SK-N-SH (cell line): ENCODE results near the gene LPP. TPM values are rescaled to one million over a fixed set of nuclear protein-coding genes. Genes with fewer than 3 reads are reported as not detected.

Experiments
- CTCF ChIA-PET: fragments of 300-600, 350-600 bp; formaldehyde crosslinking; extraction: SDS; loops from one replicate; lab custom pipeline; 2021; lab: Yijun Ruan, JAX
- POLR2A ChIA-PET: fragments of 350-600 bp; sonication (Branson Sonifier 250); formaldehyde crosslinking; extraction: SDS; loops from one replicate; lab custom pipeline; 2020; ENCODE audit warnings: antibody characterized with exemption, inconsistent platforms; lab: Yijun Ruan, JAX
- DNase-seq: peaks from one replicate; pipeline ENCODE4 v3.0.0; 2012
- H2AFZ ChIP-seq: fragments of 200-600 bp; sonication (generic); 2 replicates; pipeline ENCODE4 v1.8.1; 2016; ENCODE audit warnings: antibody characterized with exemption, mild to moderate bottlenecking, low read depth
- H3F3A ChIP-seq: fragments of 200-600 bp; sonication (generic); replicated peaks from 2 replicates; pipeline ENCODE3; 2016; ENCODE audit warnings: antibody characterized with exemption, mild to moderate bottlenecking; ENCODE audit not compliant: insufficient read depth
- H3K27ac ChIP-seq, 2 experiments: fragments of 200-500 bp in 1 of 2; fragments of 200-600 bp in 1 of 2; sonication (Bioruptor generic) in 1 of 2; sonication (generic), shearing (Covaris generic) in 1 of 2; 2 replicates each; pipeline versions ENCODE4 v1.5.1 to v1.6.1; 2014 to 2016; ENCODE audit warnings: low read depth in 2 of 2, inconsistent platforms in 1 of 2, low read length in 1 of 2, mild to moderate bottlenecking in 1 of 2, mixed read lengths in 1 of 2
- H3K27me3 ChIP-seq: fragments of 200-600 bp; sonication (generic), shearing (Covaris generic); 2 replicates; pipeline ENCODE4 v1.6.1; 2016; ENCODE audit warnings: mixed run types; ENCODE audit not compliant: insufficient read depth
- H3K36me3 ChIP-seq, 2 experiments: fragments of 200-500 bp in 1 of 2; fragments of 200-600 bp in 1 of 2; sonication (Bioruptor generic) in 1 of 2; sonication (generic) in 1 of 2; replicated peaks in 1 of 2; 2 replicates each; pipeline versions ENCODE3 to v1.5.1; 2014 to 2016; ENCODE audit warnings: low read length in 1 of 2, mild to moderate bottlenecking in 1 of 2; ENCODE audit not compliant: insufficient read depth in 2 of 2, control insufficient read depth in 1 of 2
- H3K4me1 ChIP-seq, 2 experiments: fragments of 200-500 bp in 1 of 2; fragments of 200-600 bp in 1 of 2; sonication (Bioruptor generic) in 1 of 2; sonication (generic), shearing (Covaris generic) in 1 of 2; 2 replicates each; pipeline versions ENCODE4 v1.5.1 to v1.6.1; 2014 to 2016; ENCODE audit warnings: low read depth in 1 of 2, low read length in 1 of 2, mixed run types in 1 of 2; ENCODE audit not compliant: insufficient read depth in 2 of 2, control insufficient read depth in 1 of 2
- H3K4me2 ChIP-seq: fragments of 200-600 bp; sonication (generic), shearing (Covaris generic); 2 replicates; pipeline ENCODE4 v1.6.1; 2017; ENCODE audit warnings: mixed run types
- H3K4me3 ChIP-seq, 2 experiments: fragments of 200-500 bp in 1 of 2; fragments of 200-600 bp in 1 of 2; sonication (Bioruptor generic) in 1 of 2; sonication (generic), shearing (Covaris generic) in 1 of 2; 2 replicates each; pipeline versions ENCODE4 v1.5.1 to v1.8.1; 2014 to 2016; ENCODE audit warnings: low read depth in 2 of 2, inconsistent platforms in 1 of 2, low read length in 1 of 2, mild to moderate bottlenecking in 1 of 2, mixed read lengths in 1 of 2, moderate library complexity in 1 of 2
- H3K79me2 ChIP-seq: fragments of 200-600 bp; sonication (generic); 2 replicates; pipeline ENCODE4 v1.8.1; 2017; ENCODE audit warnings: mild to moderate bottlenecking; ENCODE audit not compliant: insufficient read depth
- H3K9ac ChIP-seq: fragments of 200-600 bp; sonication (generic); 2 replicates; pipeline ENCODE4 v1.6.1; 2017; ENCODE audit warnings: mixed run types
- H3K9me2 ChIP-seq: fragments of 200-600 bp; sonication (generic); 2 replicates; pipeline ENCODE4 v1.6.1; 2017; ENCODE audit warnings: mixed run types
- H3K9me3 ChIP-seq: fragments of 200-600 bp; sonication (generic); 2 replicates; pipeline ENCODE4 v1.6.1; 2017; ENCODE audit warnings: mixed run types, mild to moderate bottlenecking, moderate library complexity
- H4K20me1 ChIP-seq: fragments of 200-600 bp; sonication (generic); 2 replicates; pipeline ENCODE4 v1.6.1; 2017; ENCODE audit warnings: mild to moderate bottlenecking, mixed run types; ENCODE audit not compliant: insufficient read depth
- ELF1 ChIP-seq: IDR thresholded peaks from 2 replicates; pipeline ENCODE4 v1.4.0; 2012
- EP300 ChIP-seq, 2 experiments: IDR thresholded peaks; 2 replicates each; pipeline versions ENCODE4 v1.4.0 to v1.6.1; 2012; ENCODE audit warnings: borderline replicate concordance in 1 of 2, low read depth in 1 of 2, low read length in 1 of 2
- EZH2phosphoT487 ChIP-seq: fragments of 200-600 bp; sonication (generic); IDR thresholded peaks from 2 replicates; pipeline ENCODE4 v1.6.1; 2017; ENCODE audit warnings: low read depth, mixed run types, mild to moderate bottlenecking, antibody characterized with exemption, moderate library complexity, borderline replicate concordance
- FOXJ3 ChIP-seq: sonication (generic); formaldehyde crosslinking; IDR thresholded peaks from 2 replicates; pipeline ENCODE4 v1.5.1; 2020; ENCODE audit warnings: mild to moderate bottlenecking, missing genetic modification reagents
- GABPA ChIP-seq: IDR thresholded peaks from 2 replicates; pipeline ENCODE4 v1.4.0; 2012; ENCODE audit warnings: low read depth, mild to moderate bottlenecking
- JUND ChIP-seq: IDR thresholded peaks from 2 replicates; pipeline ENCODE4 v1.4.0; 2012
- MEF2A ChIP-seq: IDR thresholded peaks from 2 replicates; pipeline ENCODE4 v1.4.0; 2012; ENCODE audit warnings: low read depth, borderline replicate concordance
- NRF1 ChIP-seq: IDR thresholded peaks from 2 replicates; pipeline ENCODE4 v1.6.1; 2012; ENCODE audit warnings: low read depth, mild to moderate bottlenecking, low read length
- RAD21 ChIP-seq: IDR thresholded peaks from 2 replicates; pipeline ENCODE4 v1.6.1; 2012; ENCODE audit warnings: mild to moderate bottlenecking, low read length
- RFX5 ChIP-seq: IDR thresholded peaks from 2 replicates; pipeline ENCODE4 v1.6.1; 2012; ENCODE audit warnings: mild to moderate bottlenecking, improper control_type of control experiment, low read length
- SIN3A ChIP-seq: IDR thresholded peaks from 2 replicates; pipeline ENCODE4 v1.6.1; 2012; ENCODE audit warnings: low read depth, mild to moderate bottlenecking, low read length, moderate library complexity, borderline replicate concordance
- TAF1 ChIP-seq: IDR thresholded peaks from 2 replicates; pipeline ENCODE4 v1.6.1; 2012; ENCODE audit warnings: low read depth, mild to moderate bottlenecking, low read length, moderate library complexity, borderline replicate concordance
- TCF12 ChIP-seq: IDR thresholded peaks from 2 replicates; pipeline ENCODE4 v1.4.0; 2012
- TEAD4 ChIP-seq: IDR thresholded peaks from 2 replicates; pipeline ENCODE4 v1.4.0; 2012; ENCODE audit warnings: mild to moderate bottlenecking, borderline replicate concordance; ENCODE audit not compliant: insufficient read depth
- YY1 ChIP-seq: IDR thresholded peaks from 2 replicates; pipeline ENCODE4 v1.4.0; 2012; ENCODE audit warnings: low read depth, mild to moderate bottlenecking
- whole genome bisulfite sequencing: methylation state at CpG from one replicate; pipeline ENCODE4 v1.1.6; 2017; ENCODE audit warnings: low lambda C conversion rate; 5-methylcytosine and 5-hydroxymethylcytosine counted together
- polyA plus RNA-seq, 3 experiments: library from polyadenylated mRNA; depleted of rRNA; stranded (reverse); fragments of >200 nt; gene quantifications; 2 replicates each; pipeline ENCODE4 v1.2.3, GENCODE V29; 2012
- TF ChIP-seq, protein P1 (sequence below): fragments of 200-600 bp; sonication (generic); IDR thresholded peaks from 2 replicates; pipeline ENCODE4 v1.6.1; 2017; ENCODE audit warnings: antibody characterized with exemption, mild to moderate bottlenecking, moderate library complexity
- TF ChIP-seq, protein P2 (sequence below): fragments of 150-350 bp; IDR thresholded peaks from 2 replicates; pipeline ENCODE4 v1.6.1; 2017; ENCODE audit warnings: antibody characterized with exemption, low read length, low read depth, borderline replicate concordance
- TF ChIP-seq, protein P3 (sequence below): IDR thresholded peaks from 2 replicates; pipeline ENCODE4 v1.4.0; 2012; ENCODE audit warnings: low read depth, borderline replicate concordance
- TF ChIP-seq, protein P4 (sequence below): IDR thresholded peaks from 2 replicates; pipeline ENCODE4 v1.4.0; 2012; ENCODE audit warnings: low read depth
- TF ChIP-seq, protein P5 (sequence below): IDR thresholded peaks from 2 replicates; pipeline ENCODE4 v1.6.1; 2012; ENCODE audit warnings: mild to moderate bottlenecking, low read depth, low read length, moderate library complexity

LPP gene
- polyA plus RNA-seq, 1 of the 3 experiments (the other 2 are of a cell fraction), result 6.6 TPM

DNA sequence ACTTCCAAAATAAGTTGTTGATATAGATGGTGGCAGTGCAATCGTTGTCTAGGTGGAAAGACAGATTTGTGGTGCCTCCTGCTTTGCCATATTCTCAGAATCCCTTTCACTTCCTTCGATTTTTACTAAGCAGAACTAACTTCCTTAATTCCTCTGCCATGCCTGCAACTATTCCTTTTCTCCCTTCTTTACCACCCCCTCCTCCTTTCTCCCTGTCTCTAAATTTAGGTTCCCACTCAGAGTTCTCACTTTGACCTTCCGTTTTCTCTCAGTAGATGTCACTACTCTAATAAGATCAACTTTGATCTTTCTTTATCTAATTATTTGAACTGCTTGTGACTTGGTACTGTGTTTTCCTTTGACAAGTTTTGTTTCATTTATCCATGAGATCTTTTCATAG, 351.2 kb downstream of the LPP start:
- no peak for DNase-seq
- H3K27me3 ChIP-seq, result no peaks in the 10 kb centered on the region
- no peak overlapping the region for H3K4me3 ChIP-seq
- H3K36me3 ChIP-seq, result peaks cover 0 to 28% of the 10 kb centered on the region in 2 experiments
- H3K4me1 ChIP-seq, result peaks cover 2 to 22% of the 10 kb centered on the region in 2 experiments; a peak in 3 of 4 replicates
- 41% methylated on average over 3 of the region's 3 CpGs for WGBS
- no peak overlapping the region for H3K27ac ChIP-seq
- H3K9ac ChIP-seq, result no peak overlapping the region
- POLR2A ChIA-PET, result no interaction called here
- peaks cover 7% of the 10 kb centered on the region for H3K9me3 ChIP-seq
- no peaks in the 10 kb centered on the region for H3K9me2 ChIP-seq
- H3K79me2 ChIP-seq, result peaks cover 66% of the 10 kb centered on the region
- CTCF ChIA-PET, result no interaction called here
- peaks cover 7% of the 10 kb centered on the region; the same call in 1 of the 2 replicates for H4K20me1 ChIP-seq
- TF ChIP-seq NRF1 (no peak), FOXJ3 (CRISPR knock-in tag) (no peak), EZH2phosphoT487 (no peak), RFX5 (no peak), GABPA (no peak), YY1 (no peak), ELF1 (no peak), SIN3A (no peak), MEF2A (no peak), RAD21 (no peak), JUND (no peak), TEAD4 (no peak)
- TF ChIP-seq, protein P1, sequence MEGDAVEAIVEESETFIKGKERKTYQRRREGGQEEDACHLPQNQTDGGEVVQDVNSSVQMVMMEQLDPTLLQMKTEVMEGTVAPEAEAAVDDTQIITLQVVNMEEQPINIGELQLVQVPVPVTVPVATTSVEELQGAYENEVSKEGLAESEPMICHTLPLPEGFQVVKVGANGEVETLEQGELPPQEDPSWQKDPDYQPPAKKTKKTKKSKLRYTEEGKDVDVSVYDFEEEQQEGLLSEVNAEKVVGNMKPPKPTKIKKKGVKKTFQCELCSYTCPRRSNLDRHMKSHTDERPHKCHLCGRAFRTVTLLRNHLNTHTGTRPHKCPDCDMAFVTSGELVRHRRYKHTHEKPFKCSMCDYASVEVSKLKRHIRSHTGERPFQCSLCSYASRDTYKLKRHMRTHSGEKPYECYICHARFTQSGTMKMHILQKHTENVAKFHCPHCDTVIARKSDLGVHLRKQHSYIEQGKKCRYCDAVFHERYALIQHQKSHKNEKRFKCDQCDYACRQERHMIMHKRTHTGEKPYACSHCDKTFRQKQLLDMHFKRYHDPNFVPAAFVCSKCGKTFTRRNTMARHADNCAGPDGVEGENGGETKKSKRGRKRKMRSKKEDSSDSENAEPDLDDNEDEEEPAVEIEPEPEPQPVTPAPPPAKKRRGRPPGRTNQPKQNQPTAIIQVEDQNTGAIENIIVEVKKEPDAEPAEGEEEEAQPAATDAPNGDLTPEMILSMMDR, result no peak
- TF ChIP-seq, protein P2, sequence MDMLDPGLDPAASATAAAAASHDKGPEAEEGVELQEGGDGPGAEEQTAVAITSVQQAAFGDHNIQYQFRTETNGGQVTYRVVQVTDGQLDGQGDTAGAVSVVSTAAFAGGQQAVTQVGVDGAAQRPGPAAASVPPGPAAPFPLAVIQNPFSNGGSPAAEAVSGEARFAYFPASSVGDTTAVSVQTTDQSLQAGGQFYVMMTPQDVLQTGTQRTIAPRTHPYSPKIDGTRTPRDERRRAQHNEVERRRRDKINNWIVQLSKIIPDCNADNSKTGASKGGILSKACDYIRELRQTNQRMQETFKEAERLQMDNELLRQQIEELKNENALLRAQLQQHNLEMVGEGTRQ, result no peak
- TF ChIP-seq, protein P3, sequence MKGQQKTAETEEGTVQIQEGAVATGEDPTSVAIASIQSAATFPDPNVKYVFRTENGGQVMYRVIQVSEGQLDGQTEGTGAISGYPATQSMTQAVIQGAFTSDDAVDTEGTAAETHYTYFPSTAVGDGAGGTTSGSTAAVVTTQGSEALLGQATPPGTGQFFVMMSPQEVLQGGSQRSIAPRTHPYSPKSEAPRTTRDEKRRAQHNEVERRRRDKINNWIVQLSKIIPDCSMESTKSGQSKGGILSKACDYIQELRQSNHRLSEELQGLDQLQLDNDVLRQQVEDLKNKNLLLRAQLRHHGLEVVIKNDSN, result no peak
- TF ChIP-seq, all 33 proteins: peak for 0
- Histone ChIP-seq H3K4me2 (no peak overlapping the region), H2AFZ (no peak overlapping the region), H3F3A (peaks cover 15% of the 10 kb centered on the region)

DNA sequence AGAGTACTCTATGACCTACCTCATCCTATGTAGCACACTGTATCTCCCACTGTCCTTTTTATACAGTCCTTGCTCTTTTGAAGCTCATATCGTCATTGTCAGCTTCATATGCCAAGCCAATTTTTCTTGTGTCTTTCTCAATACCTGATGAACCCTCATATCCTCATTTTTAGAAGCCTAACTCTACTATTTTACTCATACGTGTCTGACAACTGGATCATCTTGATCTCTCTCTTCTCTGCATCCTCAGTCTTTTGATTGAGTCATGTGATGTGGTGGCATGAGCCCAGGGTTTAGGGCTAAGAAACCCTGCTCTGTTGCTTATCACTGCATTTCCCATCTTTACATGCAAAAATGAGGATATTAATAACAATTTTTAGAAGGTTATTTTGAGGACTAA, 352.0 kb downstream of the LPP start:
- H3K79me2 ChIP-seq, result peaks cover 59% of the 10 kb centered on the region
- peaks cover 7% of the 10 kb centered on the region; the same call in 1 of the 2 replicates for H4K20me1 ChIP-seq
- POLR2A ChIA-PET, result no interaction called here
- TF ChIP-seq EP300 (IDR thresholded peaks at IDR 0.05; ENCODE audit: borderline replicate concordance in 1 of 2, low read depth in 1 of 2, low read length in 1 of 2) (no peak), JUND (no peak), YY1 (no peak), TCF12 (no peak), TAF1 (no peak), NRF1 (no peak), GABPA (no peak), RFX5 (no peak)
- TF ChIP-seq, protein P4, sequence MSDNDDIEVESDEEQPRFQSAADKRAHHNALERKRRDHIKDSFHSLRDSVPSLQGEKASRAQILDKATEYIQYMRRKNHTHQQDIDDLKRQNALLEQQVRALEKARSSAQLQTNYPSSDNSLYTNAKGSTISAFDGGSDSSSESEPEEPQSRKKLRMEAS, result no peak
- TF ChIP-seq, protein P2, result no peak
- TF ChIP-seq, protein P5, sequence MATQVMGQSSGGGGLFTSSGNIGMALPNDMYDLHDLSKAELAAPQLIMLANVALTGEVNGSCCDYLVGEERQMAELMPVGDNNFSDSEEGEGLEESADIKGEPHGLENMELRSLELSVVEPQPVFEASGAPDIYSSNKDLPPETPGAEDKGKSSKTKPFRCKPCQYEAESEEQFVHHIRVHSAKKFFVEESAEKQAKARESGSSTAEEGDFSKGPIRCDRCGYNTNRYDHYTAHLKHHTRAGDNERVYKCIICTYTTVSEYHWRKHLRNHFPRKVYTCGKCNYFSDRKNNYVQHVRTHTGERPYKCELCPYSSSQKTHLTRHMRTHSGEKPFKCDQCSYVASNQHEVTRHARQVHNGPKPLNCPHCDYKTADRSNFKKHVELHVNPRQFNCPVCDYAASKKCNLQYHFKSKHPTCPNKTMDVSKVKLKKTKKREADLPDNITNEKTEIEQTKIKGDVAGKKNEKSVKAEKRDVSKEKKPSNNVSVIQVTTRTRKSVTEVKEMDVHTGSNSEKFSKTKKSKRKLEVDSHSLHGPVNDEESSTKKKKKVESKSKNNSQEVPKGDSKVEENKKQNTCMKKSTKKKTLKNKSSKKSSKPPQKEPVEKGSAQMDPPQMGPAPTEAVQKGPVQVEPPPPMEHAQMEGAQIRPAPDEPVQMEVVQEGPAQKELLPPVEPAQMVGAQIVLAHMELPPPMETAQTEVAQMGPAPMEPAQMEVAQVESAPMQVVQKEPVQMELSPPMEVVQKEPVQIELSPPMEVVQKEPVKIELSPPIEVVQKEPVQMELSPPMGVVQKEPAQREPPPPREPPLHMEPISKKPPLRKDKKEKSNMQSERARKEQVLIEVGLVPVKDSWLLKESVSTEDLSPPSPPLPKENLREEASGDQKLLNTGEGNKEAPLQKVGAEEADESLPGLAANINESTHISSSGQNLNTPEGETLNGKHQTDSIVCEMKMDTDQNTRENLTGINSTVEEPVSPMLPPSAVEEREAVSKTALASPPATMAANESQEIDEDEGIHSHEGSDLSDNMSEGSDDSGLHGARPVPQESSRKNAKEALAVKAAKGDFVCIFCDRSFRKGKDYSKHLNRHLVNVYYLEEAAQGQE, result no peak

More for the DNA sequence above, 352.0 kb downstream of the LPP start:
- Histone ChIP-seq H3K27ac (no peak overlapping the region), H3F3A (peaks cover 11% of the 10 kb centered on the region), H3K9ac (no peak overlapping the region), H3K4me3 (no peak overlapping the region), H3K9me2 (no peaks in the 10 kb centered on the region), H2AFZ (no peak overlapping the region), H3K36me3 (peaks cover 0 to 28% of the 10 kb centered on the region in 2 experiments), H3K4me1 (peaks cover 2 to 28% of the 10 kb centered on the region in 2 experiments; a peak in 3 of 4 replicates), H3K4me2 (no peak overlapping the region), H3K27me3 (no peaks in the 10 kb centered on the region), H3K9me3 (peaks cover 7% of the 10 kb centered on the region)
- WGBS, result 62% methylated on average over 2 of the region's 2 CpGs
- no peak for DNase-seq
- CTCF ChIA-PET, result no interaction called here
